GM19239 (cell line): ENCODE data around the gene SAXO1.

ENCODE experiments used
- DNase-seq: peaks from one replicate; pipeline ENCODE4 v3.0.0; 2011; ENCODE audit warnings: low spot score; ENCODE audit not compliant: insufficient read length
- FAIRE-seq: peaks from 2 replicates; lab custom pipeline; 2011; peaks lifted over from hg19 to GRCh38; lab: Jason Lieb, UNC

SAXO1 gene

GRCh38 chr9:18922161-18922885, 110.7 kb downstream of the SAXO1 start:
- FAIRE-seq = no peak
- no peak for DNase-seq

- no peak for DNase-seq
- no peak for FAIRE-seq
Observed at GRCh38 chr9:18921366-18922075, 111.5 kb downstream of the SAXO1 start.

GRCh38 chr9:18920141-18921084, 112.6 kb downstream of the SAXO1 start:
- DNase-seq (no peak), FAIRE-seq (no peak)

- FAIRE-seq (no peak), DNase-seq (no peak)
Observed at GRCh38 chr9:18911714-18912342, 121.2 kb downstream of the SAXO1 start.

- DNase-seq = no peak
- FAIRE-seq = no peak
Observed at GRCh38 chr9:18910916-18911315, 122.1 kb downstream of the SAXO1 start.

GRCh38 chr9:18910435-18910834, 122.6 kb downstream of the SAXO1 start:
- no peak for DNase-seq
- no peak for FAIRE-seq

GRCh38 chr9:18909140-18910018, 123.6 kb downstream of the SAXO1 start:
- no peak for DNase-seq
- no peak for FAIRE-seq

- FAIRE-seq = no peak
- no peak for DNase-seq
Observed at GRCh38 chr9:18907927-18908625, 124.9 kb downstream of the SAXO1 start.

- no peak for DNase-seq
- FAIRE-seq = no peak
Observed at GRCh38 chr9:18906656-18907395, 126.2 kb downstream of the SAXO1 start.

GRCh38 chr9:18905883-18906629, 127.0 kb downstream of the SAXO1 start:
- FAIRE-seq = no peak

GRCh38 chr9:18905028-18905882, 127.8 kb downstream of the SAXO1 start:
- no peak for FAIRE-seq

More at GRCh38 chr9:18905883-18906629, 127.0 kb downstream of the SAXO1 start:
- no peak for DNase-seq

GRCh38 chr9:18903450-18903849, 129.6 kb downstream of the SAXO1 start:
- FAIRE-seq (no peak), DNase-seq (no peak)

More at GRCh38 chr9:18905028-18905882, 127.8 kb downstream of the SAXO1 start:
- DNase-seq = no peak

- DNase-seq (no peak), FAIRE-seq (no peak)
Observed at GRCh38 chr9:18896531-18897179, 136.4 kb downstream of the SAXO1 start.

- FAIRE-seq (no peak), DNase-seq (no peak)
Observed at GRCh38 chr9:18896004-18896403, 137.0 kb downstream of the SAXO1 start.

GRCh38 chr9:18893491-18893890, 139.5 kb downstream of the SAXO1 start:
- DNase-seq (no peak), FAIRE-seq (no peak)

GRCh38 chr9:18893046-18893445, 140.0 kb downstream of the SAXO1 start:
- FAIRE-seq (no peak), DNase-seq (no peak)
